DMS79 treated with DMSO at 0.1 percent for 48 hours (cell line): Measurements from ENCODE around the gene IQCN.

Source experiments
- DNase-seq: peaks from one replicate; lab custom pipeline; 2025; lab: John Stamatoyannopoulos, UW

The IQCN gene

GRCh38 chr19:18233224-18233825 lies 40.9 kb downstream of the IQCN start:
- peak; percentile 48 for DNase-seq

- DNase-seq: peak; percentile 48
Measured at GRCh38 chr19:18232540-18233223, 41.6 kb downstream of the IQCN start.

GRCh38 chr19:18231775-18232174 lies 42.5 kb downstream of the IQCN start:
- no peak for DNase-seq

DNA sequence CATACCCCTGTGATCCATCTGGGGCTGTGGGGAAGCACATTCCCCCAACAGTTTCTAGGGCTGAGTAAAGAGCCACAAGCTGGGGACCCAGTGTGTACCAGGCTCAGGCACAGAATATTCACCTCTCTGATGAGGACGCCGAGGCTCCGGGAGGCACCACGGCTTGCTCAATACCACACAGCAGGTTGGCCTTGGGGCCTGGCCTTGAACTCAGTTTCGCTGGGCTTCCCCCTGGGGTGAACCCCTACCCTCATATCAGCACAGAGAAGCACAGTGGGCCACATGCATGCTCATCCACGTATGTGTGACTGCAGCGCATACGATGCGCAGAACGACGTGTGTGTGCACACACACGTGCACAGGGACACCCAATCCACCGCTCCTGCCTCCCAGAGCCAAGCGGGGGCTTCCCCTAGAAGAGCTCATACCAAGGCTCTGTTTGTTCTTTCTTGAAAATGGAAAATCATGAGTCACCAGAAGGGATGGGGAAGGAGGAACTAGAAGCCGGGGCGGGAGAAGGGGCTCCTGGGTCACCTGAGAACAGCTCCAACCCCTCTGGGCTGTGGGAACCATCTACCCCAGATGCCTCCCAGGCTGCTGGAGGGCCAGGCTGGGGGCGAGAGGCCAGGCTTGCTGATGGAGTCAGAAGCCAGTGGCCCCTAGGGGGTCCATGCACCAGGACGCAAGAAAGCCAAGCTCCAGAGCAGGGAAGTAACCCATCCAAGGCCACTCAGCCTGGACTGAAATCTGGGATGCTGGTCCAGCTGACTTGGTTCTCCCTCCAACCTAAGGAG lies 43.1 kb downstream of the IQCN start:
- no peak for DNase-seq

- no peak for DNase-seq
Measured at GRCh38 chr19:18229915-18230314, 44.3 kb downstream of the IQCN start.

- DNase-seq: no peak
Measured at GRCh38 chr19:18229474-18229873, 44.8 kb downstream of the IQCN start.

- no peak for DNase-seq
Measured at GRCh38 chr19:18227781-18228271, 46.4 kb downstream of the IQCN start.

DNA sequence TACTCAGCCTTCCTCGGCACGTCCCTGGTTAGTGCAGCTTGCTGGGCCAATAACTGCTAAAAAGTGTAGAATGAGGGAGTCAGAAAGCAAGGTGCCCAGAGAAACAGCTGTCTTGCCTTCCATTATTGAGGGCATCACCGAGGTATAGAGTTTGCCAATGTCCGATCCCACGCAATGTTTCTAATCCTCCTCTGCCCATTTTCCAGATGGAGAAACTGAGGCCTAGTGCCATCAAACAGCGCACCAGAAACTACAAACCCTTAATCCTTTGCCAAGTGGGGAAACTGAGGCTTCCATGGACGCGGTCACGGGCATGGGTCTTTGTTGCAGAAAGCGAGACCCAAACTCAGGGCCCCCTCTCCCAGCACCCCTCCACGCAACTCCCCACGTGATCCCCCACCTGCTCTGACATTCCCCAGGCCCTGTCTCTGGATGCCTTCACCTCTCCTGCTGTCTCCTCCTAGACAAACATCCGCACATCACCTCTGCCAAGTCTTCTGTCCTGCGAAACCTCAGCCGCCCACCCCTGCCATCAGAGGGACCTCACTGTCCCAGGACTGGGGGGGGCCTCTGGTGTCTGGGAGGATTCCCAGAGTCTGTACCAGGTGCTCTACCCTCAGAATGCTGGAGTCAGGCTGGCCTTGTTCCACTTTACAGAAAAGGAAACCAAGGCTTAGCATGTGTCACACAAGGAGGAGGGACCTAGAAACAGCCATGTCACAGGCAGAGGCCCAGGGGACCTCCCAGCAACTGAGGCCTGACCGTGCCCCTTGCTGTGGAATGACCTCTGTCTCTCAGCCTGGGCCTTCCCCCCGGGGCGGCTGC lies 47.1 kb downstream of the IQCN start:
- DNase-seq: no peak

- no peak for DNase-seq
Measured at GRCh38 chr19:18225702-18226468, 48.4 kb downstream of the IQCN start, which contains the start of gene PDE4C. TSS of gene PDE4C (minus strand) at chr19:18226438. CDS start at chr19:18226415, 23 bp downstream.

DNA sequence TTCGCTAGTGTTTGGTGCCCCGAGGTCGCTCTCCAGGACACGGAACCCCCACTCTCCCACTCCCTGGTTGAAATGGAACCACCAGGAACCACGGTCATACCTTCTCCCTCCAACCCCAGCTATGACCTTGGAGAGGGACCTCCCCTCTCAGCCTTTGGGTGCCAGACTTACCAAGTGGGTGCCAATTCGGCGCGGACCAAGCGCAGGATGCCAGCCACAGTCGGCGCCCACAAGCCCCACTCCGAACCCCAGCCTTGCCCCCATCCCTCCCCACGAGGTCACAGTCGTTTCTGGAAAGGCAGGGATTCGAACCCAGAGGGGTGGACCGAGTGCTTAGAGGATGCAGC lies 48.9 kb downstream of the IQCN start:
- no peak for DNase-seq

- DNase-seq: peak; percentile 91
Measured at GRCh38 chr19:18224525-18225354, 49.5 kb downstream of the IQCN start.

DNA sequence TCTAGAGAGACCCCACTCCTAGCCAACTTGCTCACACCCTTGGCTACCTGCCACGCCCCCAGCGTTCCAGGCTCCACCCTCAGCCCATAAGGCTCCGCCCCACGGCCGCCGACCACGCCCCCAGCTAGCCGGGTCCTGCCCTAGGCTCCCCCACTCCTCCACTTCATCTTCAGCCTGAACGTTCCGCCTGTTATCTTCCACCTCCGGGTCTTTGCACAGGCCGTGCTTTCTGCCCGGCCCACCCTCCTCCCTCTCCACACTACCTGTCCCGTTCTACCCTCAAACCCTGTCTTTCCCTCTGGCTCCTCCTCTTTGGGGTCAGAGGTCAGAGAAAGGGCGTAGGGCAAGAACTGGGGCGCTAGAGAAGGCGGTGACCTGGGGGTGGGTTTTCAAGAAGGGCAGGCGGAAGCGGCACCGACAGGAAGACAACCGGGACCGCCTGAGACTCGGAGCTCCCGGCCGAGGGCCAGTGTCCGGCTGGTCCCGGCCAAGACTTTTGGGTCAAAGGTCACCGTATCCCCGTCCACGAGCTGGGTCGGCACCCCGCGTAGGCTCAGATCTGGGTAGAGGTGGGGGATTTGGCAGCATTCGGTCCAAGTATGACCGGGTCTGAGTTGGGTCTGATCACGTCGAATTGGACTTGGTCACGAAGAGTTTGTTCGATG lies 50.3 kb downstream of the IQCN start:
- no peak for DNase-seq

- DNase-seq: no peak
Measured at GRCh38 chr19:18221815-18222725, 52.2 kb downstream of the IQCN start.

DNA sequence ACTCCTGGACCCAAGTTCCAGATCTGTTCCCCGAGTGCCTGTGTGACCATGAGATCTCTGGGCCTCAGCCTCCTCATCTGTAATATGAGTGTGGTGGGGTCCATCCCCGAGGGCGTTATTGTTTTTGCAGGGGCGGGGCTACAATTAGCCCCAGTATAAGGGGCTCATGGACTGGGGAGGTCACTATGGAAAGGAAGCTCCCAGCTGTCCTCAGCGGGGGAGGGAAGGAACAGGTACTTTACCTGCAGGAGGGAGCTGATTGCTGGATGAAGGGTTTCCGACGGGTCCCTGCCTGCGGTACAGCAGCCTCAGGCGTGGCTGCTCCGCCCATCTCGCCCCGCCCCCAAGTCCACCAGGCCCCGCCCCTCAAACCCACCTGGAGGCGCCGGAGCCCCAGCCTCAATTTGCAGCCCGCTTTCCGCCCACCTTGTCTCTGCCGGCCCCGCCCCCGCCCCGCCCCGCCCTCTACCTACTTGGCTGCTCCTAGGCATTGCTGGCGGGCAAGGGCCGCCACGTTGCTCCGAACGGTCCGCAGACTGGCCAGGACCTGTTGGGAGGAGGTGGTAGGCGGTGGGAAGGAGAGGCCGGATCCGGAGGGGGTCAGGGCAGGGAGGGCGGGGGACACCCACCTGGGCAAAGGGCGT lies 53.5 kb downstream of the IQCN start:
- DNase-seq: no peak

DNA sequence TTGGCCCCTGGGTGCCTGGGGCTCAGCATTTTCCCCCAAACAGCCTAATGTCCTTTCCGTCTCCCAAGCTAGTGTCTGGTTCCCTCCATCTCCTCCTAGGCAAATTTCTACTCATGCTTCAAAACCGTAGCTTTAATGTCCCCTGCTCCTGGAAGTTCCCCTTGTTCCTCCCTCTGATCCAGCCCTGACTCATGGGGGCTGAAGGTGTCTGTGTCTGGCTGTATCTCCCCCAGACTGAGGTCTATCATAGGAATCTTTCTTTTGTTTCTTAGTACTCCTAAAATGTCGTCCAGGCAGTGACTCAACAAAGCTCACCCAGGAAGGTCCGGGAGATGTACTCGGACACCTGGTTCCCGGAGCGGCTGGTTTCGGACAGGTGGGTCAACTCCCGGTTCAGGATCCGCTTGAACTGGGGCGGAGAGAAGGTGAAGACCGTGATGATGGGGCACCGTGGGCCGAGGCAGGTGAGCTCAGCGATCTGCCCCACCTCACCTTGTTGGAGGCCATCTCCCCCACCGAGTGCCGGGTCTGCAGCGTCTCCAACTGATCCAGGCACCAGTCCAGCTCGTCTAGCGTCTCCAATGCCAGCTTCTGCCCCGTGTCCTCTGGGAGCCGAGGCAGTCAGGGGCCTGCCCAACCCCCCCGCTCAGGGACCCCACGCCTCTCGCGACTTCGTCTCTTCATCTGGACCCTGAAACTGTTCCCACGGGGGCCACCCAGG lies 54.2 kb downstream of the IQCN start:
- DNase-seq: no peak

DNA sequence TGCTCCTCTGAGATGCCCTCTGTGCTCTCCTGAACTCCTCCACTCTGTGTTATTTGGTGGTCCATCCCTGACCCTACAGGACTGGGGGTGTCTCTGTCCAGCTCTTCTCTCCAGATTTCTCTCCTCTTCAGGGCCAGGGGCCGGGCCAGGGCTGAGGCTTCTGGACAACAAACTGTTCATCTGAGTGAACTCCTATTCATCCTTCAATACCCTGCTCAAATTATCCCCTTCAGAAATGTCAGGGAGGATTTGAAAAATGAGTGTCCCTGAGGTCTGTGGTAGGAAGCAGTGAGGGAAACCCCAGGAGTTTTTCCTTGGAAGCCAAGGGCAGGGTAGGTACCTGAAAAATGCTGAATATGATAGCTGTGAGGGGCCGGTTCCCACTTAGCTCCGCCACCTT lies 55.7 kb downstream of the IQCN start:
- DNase-seq: no peak

DNA sequence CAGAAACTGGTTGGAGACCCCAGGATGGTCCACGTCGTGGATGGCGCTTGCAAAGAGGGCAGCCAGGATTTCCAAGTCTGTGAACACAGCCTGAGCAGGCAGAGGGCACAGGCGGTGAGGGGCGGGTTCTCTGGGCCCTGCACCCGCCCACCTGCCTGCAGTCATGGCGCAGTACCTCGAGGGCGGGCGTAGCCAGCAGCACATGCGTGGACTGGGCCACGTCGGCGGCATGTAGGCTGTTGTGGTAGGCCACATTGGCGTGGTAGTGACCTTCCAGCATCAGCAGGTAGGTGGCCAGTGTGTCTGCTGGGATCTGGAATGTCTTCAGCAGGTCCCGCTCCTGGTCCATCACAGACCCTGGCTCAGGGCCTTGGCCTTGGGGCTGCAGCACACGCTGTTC lies 56.1 kb downstream of the IQCN start:
- no peak for DNase-seq

DNA sequence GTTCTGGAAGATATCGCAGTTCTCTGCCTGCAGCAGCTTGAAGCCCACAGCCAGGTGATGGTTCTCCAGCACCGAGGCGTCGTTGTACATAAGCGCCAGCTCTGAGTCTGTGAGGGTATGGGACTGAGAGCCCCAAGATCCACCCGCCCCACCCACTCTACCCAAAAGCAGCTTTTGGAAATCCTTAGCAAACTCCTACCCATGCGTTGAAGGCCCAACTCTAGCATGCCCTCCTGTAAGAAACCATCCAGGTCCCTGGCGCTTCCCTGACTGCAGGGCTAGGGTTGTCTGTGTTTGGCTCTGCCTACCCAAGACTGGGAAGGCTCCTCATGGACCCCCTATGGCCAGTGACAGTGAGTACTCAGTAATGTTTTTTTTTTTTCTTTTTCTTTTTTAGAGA lies 57.5 kb downstream of the IQCN start:
- DNase-seq: no peak
